Omental fat pad (tissue), 4 donors: ENCODE data around the gene EBLN1. TPM values are rescaled to one million over a fixed set of nuclear protein-coding genes. Genes with fewer than 3 reads are reported as not detected.

ENCODE experiments used
- ATAC-seq: fragments of 150-250 bp; one replicate; pipeline ENCODE4 v1.9.1; 2016; ENCODE audit warnings: mild to moderate bottlenecking, moderate library complexity; ENCODE audit not compliant: low FRiP score
- DNase-seq: peaks from one replicate; pipeline ENCODE4 v3.0.0-alpha.2; 2019; ENCODE audit warnings: low spot score
- CTCF ChIP-seq, 3 donors: fragments of 450-650 bp; IDR thresholded peaks; one replicate each; pipeline ENCODE4 v1.5.1; 2016 to 2017; ENCODE audit warnings: antibody characterized with exemption in 3 of 3, mild to moderate bottlenecking in 3 of 3, moderate library complexity in 2 of 3
- total RNA-seq, 4 donors: library from RNA; depleted of rRNA; stranded (reverse); fragments of >200 nt; gene quantifications; one replicate each; pipeline ENCODE4 v1.1.0, GENCODE V29; 2016

Gene EBLN1
- total RNA-seq, 4 donors from 2014 or later, result not detected

DNA sequence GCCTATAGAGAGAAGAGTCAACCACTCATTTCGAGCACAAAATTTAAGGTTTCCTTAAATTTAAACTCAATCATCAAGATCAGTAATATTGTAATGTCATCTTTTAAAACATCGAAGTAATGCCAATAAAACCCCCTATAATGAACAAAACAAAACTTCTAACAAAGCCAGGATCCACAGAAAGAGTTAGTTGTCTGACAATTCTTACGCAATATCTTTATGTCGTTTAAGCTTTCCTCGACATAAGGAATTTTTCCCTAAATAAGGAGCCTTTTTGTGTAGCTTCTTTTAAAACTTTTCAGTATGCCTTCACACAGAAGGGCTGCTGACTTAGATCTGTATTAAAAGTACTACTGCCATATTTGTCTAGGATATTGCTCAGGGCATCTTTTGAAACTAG, 7.5 kb downstream of the EBLN1 start:
- TF ChIP-seq CTCF (IDR thresholded peaks at IDR 0.05), result no peak
- DNase-seq, result no peak
- ATAC-seq, result no peak

DNA sequence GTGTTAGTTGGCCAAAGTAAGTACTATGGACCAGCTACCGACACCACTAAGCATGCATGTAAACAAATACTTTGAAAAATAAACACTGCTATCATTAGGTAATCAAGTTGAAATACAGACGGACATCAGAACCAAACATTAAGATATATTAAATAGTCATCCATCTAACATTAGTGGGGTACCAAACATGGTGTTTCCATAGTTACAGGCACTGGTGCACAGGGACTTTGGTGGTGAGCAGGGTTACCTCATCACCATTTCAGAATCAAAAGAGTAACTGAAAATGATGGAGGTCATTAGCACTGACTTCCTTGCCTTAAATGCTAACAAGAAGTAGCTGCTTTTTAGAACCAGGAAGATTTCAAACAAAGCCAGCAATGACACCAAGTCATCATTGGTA, 23.9 kb downstream of the EBLN1 start:
- ATAC-seq, result no peak
- no peak for TF ChIP-seq CTCF (IDR thresholded peaks at IDR 0.05)

GRCh38 chr10:22185586-22185985, 32.2 kb downstream of the EBLN1 start:
- ATAC-seq (no peak), DNase-seq (no peak)
- no peak for TF ChIP-seq CTCF (IDR thresholded peaks at IDR 0.05)

More for the DNA sequence above, 23.9 kb downstream of the EBLN1 start:
- DNase-seq, result no peak

DNA sequence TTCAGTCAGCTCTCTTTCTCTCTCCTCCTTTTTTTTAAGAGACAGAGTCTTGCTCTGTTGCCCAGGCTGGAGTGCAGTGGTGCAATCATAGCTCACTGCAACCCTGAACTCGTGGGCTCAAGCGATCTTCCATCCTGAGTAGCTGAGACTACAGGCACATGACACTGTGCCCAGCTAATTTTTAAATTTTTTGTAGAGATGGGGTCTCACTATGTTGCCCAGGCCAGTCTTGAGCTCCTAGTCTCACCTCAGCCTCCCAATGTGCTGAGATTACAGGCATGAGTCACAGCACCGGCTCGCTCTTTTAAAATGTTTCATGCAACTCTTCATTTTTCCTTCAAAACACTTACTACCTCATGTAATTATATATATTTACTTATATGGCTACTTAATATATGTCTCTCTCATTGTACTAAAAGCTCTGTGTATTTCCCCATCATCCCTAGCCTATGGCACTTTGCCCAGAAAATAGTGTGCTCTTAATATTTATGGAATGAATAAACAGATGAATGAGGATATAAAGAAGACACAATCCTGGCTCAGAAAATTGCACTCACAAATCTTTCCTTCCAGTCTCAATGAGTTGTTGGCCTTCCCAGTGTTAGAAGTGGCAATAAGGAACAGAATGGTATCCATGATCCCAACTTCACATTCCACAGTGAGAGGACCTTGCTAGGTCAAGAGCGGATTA, 33.9 kb downstream of the EBLN1 start:
- TF ChIP-seq CTCF (IDR thresholded peaks at IDR 0.05), result no peak
- ATAC-seq (no peak), DNase-seq (no peak)

- no peak for ATAC-seq
- DNase-seq, result no peak
- TF ChIP-seq CTCF (IDR thresholded peaks at IDR 0.05), result no peak
Observed at GRCh38 chr10:22180724-22181123, 37.1 kb downstream of the EBLN1 start.

- ATAC-seq, result no peak
- no peak for TF ChIP-seq CTCF (IDR thresholded peaks at IDR 0.05)
- no peak for DNase-seq
Observed at GRCh38 chr10:22174442-22174841, 43.4 kb downstream of the EBLN1 start.

DNA sequence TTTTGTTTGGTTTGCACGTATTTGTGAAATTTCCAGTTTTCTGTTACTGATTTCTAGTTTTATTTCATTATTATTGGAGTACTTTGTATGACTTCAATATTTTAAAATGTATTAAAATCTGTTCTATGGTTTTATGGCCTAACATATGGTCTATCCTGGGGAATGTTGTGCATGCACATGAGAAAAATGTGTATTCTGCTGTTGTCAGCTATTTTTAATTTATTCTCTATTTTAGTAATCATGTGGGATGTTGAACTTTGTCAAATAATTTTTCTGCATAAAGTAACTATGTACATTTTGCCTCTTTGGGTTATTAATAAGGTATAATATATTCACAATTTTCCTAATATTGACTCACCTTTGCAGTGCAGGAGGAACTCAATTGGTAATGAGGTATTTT, 46.7 kb downstream of the EBLN1 start:
- no peak for TF ChIP-seq CTCF (IDR thresholded peaks at IDR 0.05)
- ATAC-seq (no peak), DNase-seq (no peak)
